ENCODE data around the gene HIC1.

GRCh38 chr17:2106308-2106955, 51.5 kb downstream of the HIC1 start:
- no peak for TF ChIP-seq POLR2A (IDR thresholded peaks at IDR 0.05)
- TF ChIP-seq CTCF (IDR thresholded peaks at IDR 0.05) = no peak
